GM19351 (cell line): ENCODE results near the gene TEK.

Experiments
- ATAC-seq: cut with Tn5 transposase; IDR thresholded peaks from one replicate; pipeline ENCODE4 v1.9.1; 2021; ENCODE audit warnings: mild to moderate bottlenecking, moderate library complexity; ENCODE audit not compliant: unreplicated experiment

Gene TEK

DNA sequence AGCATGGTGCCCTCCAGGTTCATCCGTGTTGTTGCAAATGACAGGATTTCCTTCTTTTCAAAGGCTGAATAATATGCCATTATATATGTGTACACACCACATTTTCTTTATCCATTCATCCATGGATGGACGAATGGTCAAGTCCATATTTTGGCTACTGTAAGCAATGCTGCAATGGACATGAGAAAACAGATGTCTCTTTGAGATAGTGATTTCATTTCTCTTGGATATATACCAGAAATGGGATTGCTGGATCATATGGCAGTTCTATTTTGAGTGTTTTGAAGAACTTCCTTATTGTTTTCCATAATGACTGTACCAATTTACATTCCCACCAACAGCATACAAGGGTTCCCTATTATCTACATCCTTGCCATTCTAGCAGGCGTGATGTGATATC lies 67.9 kb downstream of the TEK start:
- no peak for ATAC-seq

DNA sequence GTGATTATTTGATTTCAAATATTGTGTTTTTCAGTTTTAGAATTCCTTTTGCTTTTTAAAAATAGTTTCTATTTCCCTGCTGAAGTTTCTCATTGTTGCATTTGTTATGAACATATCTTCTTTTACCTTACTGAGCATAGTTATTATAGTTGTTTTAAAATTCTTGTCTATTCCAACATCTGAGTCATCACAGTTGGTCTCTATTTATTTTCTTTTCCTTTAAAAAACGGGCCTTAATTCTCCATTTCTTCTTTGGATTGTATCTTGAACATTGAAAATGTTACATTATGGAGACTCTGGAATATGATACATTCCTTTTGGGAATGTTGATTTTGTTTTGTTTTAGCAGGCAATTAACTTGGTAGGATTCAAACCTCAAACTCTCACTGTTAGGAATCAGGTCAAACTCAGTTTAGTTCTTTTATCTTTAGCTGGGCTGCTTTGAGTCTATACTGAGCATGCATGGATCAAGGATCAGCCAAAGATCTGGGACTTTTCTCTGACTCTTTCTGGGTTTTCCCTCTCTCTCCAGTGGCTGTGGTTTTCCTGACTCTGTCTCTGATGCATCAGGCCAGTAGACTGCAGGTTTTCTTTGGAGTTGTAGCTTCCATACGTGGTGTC lies 70.3 kb downstream of the TEK start:
- ATAC-seq, result no peak

DNA sequence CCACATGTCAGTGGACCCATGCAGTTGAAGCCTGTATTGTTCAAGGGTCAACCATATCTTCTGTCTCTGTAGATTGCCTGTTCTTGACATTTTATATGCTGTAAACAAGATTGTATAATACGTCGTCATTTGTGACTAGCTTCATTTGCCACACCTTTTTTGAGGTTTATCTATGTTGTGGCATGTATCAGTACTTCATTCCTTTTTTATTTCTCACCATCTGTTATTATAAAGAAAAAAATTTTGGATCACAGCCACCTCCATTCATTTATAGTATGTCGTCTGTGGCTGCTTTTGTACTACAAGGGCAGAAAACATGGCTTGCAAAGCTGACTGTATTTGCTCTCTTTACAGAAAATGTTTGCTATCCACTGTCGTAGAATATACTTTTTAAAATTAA lies 72.4 kb downstream of the TEK start:
- ATAC-seq, result no peak

DNA sequence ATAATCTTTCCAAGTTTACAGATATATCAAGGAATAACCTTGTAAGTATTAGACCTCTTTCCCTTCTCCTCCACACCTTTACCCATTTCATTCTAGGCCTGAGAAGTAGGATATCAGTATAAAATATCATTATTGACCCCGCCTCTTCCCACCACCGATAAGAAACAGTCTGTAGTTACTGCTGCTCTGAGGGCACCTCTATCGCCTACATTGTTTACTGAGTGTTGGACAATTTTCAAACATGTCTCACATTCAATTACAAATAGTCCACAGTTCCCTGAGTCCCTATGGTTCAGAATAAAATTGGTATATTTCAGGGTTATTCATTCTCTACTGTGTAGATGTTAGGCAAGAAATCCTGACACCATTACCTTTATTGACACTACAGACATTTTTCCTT lies 73.4 kb downstream of the TEK start:
- ATAC-seq, result no peak

- ATAC-seq, result no peak
These were observed 74.1 kb downstream of the TEK start for GRCh38 chr9:27183131-27183530.

DNA sequence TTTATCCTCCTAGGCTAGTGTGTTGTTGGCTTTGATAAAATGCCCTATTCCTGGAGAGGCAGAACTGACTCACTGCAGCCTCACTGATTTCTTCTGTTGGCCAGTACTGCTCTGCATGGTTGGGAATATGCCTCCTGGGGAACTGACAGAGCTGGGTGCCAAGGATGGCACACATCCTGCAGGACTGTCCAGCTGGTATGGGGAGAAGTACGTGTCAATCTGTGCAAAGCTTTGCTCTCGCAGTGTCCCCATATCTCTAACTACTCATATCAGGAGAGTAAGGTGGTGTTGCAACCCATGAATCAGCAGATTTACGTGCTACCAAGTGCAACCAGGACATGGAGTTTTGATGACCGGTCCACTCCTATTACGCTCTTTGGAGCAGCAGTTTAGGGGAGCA lies 74.7 kb downstream of the TEK start:
- no peak for ATAC-seq

- ATAC-seq, result no peak
These were observed 75.7 kb downstream of the TEK start for GRCh38 chr9:27184556-27185351.

GRCh38 chr9:27188426-27188825 lies 79.4 kb downstream of the TEK start:
- no peak for ATAC-seq

- ATAC-seq, result no peak
These were observed 80.4 kb downstream of the TEK start for GRCh38 chr9:27189426-27189825.

GRCh38 chr9:27192291-27192960 lies 83.4 kb downstream of the TEK start:
- no peak for ATAC-seq

- ATAC-seq, result no peak
These were observed 84.9 kb downstream of the TEK start for GRCh38 chr9:27193886-27194285.

- ATAC-seq, result no peak
These were observed 85.5 kb downstream of the TEK start for GRCh38 chr9:27194401-27195091.

DNA sequence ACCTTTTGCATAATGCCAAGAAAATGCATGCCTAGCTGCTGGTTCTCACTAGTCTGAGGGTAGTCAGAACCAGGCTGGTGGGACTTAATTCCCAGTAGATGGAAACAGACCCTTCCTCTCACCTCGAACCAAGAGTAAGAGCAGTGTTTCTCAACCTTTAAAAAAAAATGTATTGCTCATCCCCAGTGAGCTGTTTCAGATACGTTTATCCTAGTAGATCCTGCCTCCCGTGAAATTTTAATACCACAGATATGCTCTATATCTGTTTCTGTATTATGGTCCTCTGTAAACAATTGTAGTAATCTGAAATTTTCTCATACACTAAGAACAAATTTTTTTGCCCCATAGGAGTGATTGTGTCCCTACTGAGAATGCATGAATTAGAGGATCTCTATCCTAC lies 86.2 kb downstream of the TEK start:
- ATAC-seq, result no peak

GRCh38 chr9:27196383-27196782 lies 87.4 kb downstream of the TEK start:
- ATAC-seq, result no peak

GRCh38 chr9:27198190-27198589 lies 89.2 kb downstream of the TEK start:
- ATAC-seq, result no peak

- ATAC-seq, result no peak
These were observed 93.0 kb downstream of the TEK start for GRCh38 chr9:27202056-27202455.

DNA sequence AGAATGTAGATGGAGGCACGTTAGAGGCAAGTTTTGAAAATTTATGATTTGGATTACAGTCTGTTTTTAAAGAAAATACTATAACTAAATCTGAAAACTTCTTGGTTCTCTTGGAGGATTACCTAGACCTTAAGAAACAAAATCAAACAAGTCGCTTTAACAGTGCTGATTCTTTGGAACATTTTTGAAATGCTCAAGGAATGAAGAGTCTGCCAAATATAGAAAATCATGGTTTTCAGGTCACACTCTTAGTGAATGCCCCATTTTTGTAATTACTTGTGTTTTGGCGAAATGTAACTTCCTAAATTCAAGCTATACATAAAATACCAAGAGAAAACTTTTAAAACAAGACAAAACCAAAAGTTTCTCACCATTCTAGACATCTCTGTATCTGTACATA lies 94.8 kb downstream of the TEK start:
- no peak for ATAC-seq

DNA sequence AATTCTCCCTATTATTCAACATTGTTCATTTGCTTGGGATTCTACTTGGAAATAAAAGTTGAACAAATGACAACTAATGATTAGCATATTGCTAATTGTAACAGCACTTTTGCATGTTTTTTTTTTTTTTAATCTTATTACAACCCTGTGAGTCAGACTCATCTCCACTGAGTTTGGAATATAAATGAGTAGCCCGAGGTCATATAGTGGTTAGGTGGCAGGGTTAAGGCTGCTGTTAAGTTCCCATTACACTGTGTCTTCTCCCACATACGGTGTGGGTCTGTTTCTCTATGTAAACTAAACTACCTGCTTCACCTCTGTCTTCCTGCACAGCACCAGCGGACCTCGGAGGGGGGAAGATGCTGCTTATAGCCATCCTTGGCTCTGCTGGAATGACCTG lies 95.6 kb downstream of the TEK start:
- ATAC-seq, result no peak

DNA sequence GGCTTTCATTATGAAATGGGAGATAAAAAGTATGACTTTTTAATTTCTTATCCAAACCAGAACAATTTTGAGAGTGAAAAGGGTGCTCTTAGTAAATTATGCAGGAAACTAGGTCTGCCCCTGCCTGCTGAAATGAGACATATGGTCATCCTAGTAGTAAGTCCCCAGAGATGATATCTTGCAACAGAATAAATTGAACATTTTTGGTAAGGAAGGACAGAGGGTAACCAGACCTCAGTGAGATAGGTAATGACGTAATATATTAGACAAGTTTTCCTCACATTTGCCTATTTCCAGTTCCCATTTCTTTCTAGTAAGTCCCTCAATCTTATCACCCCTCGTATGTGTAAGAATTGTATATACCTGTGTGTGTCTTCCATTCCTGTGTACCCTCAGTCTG lies 96.2 kb downstream of the TEK start:
- no peak for ATAC-seq

DNA sequence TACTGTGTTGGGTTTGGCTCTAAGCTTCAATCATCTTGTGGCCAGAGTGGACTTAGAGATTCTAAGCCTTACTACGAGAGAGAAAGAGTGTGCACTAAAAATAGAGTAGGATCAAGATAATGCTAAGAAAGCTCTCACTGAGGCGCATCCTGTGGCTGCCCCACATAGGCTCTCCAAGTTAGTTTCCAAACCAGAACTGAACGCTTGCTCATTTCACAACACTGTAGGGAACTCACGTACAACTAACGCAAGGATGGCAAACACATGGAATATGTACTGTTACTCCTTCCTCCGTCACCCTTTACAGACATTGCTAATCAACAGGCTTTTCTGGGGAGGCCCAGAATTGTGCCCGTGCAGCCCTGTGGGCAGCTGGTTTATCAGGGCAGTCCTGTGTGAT lies 97.0 kb downstream of the TEK start:
- no peak for ATAC-seq

DNA sequence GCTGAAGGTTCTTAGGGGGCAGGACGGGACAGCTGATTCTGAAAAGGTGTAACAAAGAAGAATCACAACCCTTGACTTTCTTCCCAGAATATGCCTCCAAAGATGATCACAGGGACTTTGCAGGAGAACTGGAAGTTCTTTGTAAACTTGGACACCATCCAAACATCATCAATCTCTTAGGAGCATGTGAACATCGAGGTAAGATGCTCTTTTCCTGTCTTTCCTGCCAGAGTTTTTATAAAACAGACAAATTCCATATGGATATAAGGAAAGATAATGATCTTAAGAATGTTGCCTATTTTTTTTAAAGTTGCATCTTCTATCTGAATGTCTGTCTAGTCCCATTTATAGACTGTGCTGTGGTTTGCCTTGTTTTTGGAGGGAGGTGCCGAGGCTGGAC lies 100.0 kb downstream of the TEK start:
- ATAC-seq, result no peak

DNA sequence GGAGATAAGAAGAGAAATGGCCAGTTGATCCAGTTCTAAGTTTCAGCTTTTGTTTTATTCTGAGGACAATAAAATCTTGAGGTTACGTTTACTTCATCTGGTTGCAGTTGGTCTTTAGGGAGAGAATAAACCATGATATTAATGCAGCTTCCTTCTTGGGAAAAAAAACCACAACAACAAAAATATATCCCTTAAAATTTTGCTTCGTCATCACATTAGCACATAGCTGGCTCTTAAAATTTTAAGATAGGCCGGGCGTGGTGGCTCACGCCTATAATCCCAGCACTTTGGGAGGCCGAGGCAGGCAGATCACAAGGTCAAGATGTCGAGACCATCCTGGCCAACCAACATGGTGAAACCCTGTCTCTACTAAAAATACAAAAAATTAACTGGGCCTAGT lies 101.6 kb downstream of the TEK start:
- no peak for ATAC-seq
